ENCODE data around the gene ITGB2.

- TF ChIP-seq EP300 (IDR thresholded peaks at IDR 0.05; ENCODE audit: borderline replicate concordance) (no peak), RAD21 (IDR thresholded peaks at IDR 0.05; ENCODE audit: low read depth) (no peak), TCF12 (IDR thresholded peaks at IDR 0.05; ENCODE audit: low read depth) (no peak)
Measured at GRCh38 chr21:44931501-44932407, 11.1 kb upstream of the ITGB2 start.

All from Ishikawa (cell line).